Mesendoderm (in vitro differentiated cells): Measurements from ENCODE around the gene YTHDF1.

Source experiments
- DNase-seq: peaks from one replicate; pipeline ENCODE4 v3.0.0; 2013
- H2AK5ac ChIP-seq: 2 replicates; pipeline ENCODE4 v1.6.1; 2013; ENCODE audit warnings: low read length, inconsistent platforms
- H2BK120ac ChIP-seq: 2 replicates; pipeline ENCODE4 v1.6.1; 2013; ENCODE audit warnings: low read depth, mild to moderate bottlenecking, low read length, moderate library complexity, mixed read lengths
- H2BK15ac ChIP-seq: replicated peaks from 2 replicates; pipeline ENCODE4 v1.6.1; 2013; ENCODE audit warnings: low read depth, mild to moderate bottlenecking, moderate library complexity
- H2BK5ac ChIP-seq: 2 replicates; pipeline ENCODE4 v1.6.1; 2013; ENCODE audit warnings: low read length, inconsistent platforms
- H3K18ac ChIP-seq: 2 replicates; pipeline ENCODE4 v1.6.1; 2013; ENCODE audit warnings: mild to moderate bottlenecking, low read length, mixed read lengths
- H3K23ac ChIP-seq: one replicate; pipeline ENCODE4 v1.6.1; 2013; ENCODE audit warnings: low read length
- H3K27ac ChIP-seq: 2 replicates; pipeline ENCODE4 v1.5.1; 2013; ENCODE audit warnings: low read depth, mild to moderate bottlenecking, inconsistent platforms, low read length, moderate library complexity
- H3K27me3 ChIP-seq: 2 replicates; pipeline ENCODE4 v1.6.1; 2013; ENCODE audit warnings: low read length, control low read depth, mild to moderate bottlenecking, inconsistent platforms; ENCODE audit not compliant: insufficient read depth, poor library complexity
- H3K36me3 ChIP-seq: 2 replicates; pipeline ENCODE4 v1.6.1; 2013; ENCODE audit warnings: low read length, inconsistent platforms; ENCODE audit not compliant: control insufficient read depth, insufficient read depth
- H3K4ac ChIP-seq: one replicate; pipeline ENCODE4 v1.6.1; 2013; ENCODE audit warnings: low read depth, mild to moderate bottlenecking, low read length, moderate library complexity
- H3K4me1 ChIP-seq: 2 replicates; pipeline ENCODE4 v1.6.1; 2013; ENCODE audit warnings: low read depth, low read length, inconsistent platforms; ENCODE audit not compliant: control insufficient read depth
- H3K4me2 ChIP-seq: 2 replicates; pipeline ENCODE4 v1.6.1; 2013; ENCODE audit warnings: low read length
- H3K4me3 ChIP-seq: 2 replicates; pipeline ENCODE4 v1.5.1; 2013; ENCODE audit warnings: mild to moderate bottlenecking, low read length
- H3K56ac ChIP-seq: one replicate; pipeline ENCODE4 v1.6.1; 2013; ENCODE audit warnings: low read length
- H3K79me1 ChIP-seq: 2 replicates; pipeline ENCODE4 v1.6.1; 2013; ENCODE audit warnings: low read length, inconsistent platforms
- H3K79me2 ChIP-seq: 2 replicates; pipeline ENCODE4 v1.6.1; 2013; ENCODE audit warnings: mild to moderate bottlenecking, low read length; ENCODE audit not compliant: control insufficient read depth, insufficient read depth
- H3K9ac ChIP-seq: 2 replicates; pipeline ENCODE4 v1.6.1; 2013; ENCODE audit warnings: low read length, inconsistent platforms
- H4K5ac ChIP-seq: one replicate; pipeline ENCODE4 v1.6.1; 2013; ENCODE audit warnings: low read length
- H4K8ac ChIP-seq: one replicate; pipeline ENCODE4 v1.6.1; 2013; ENCODE audit warnings: low read depth, mild to moderate bottlenecking, control low read depth, low read length, moderate library complexity
- WGBS: extraction: QIAGEN DNeasy Blood & Tissue Kit; methylation state at CpG from one replicate; pipeline ENCODE4 v1.1.7; 2013; ENCODE audit warnings: low lambda C conversion rate, missing lambda C conversion rate; ENCODE audit not compliant: insufficient coverage; ENCODE audit errors: extremely low coverage; 5-methylcytosine and 5-hydroxymethylcytosine counted together

YTHDF1 gene

GRCh38 chr20:63230800-63231268 is 14.9 kb upstream of the YTHDF1 start:
- Histone ChIP-seq H2BK120ac (no peak overlapping the region), H2BK5ac (no peak overlapping the region), H3K9ac (peak overlapping the region; percentile 2), H3K4me2 (no peak overlapping the region), H3K4me1 (no peaks in the 10 kb centered on the region), H3K4me3 (no peak overlapping the region), H3K79me1 (no peaks in the 10 kb centered on the region), H4K8ac (no peak overlapping the region), H3K36me3 (no peaks in the 10 kb centered on the region), H3K27me3 (no peaks in the 10 kb centered on the region), H3K79me2 (no peaks in the 10 kb centered on the region), H3K4ac (no peak overlapping the region), H3K27ac (no peak overlapping the region), H3K23ac (no peak overlapping the region), H4K5ac (no peak overlapping the region), H3K56ac (peak overlapping the region; percentile 60), H2AK5ac (no peak overlapping the region), H2BK15ac (no peak overlapping the region), H3K18ac (no peak overlapping the region)
- DNase-seq = peak; percentile 93
- no CpG with 5 or more reads among the region's 17 CpGs for WGBS

GRCh38 chr20:63228806-63229205 is 12.9 kb upstream of the YTHDF1 start:
- Histone ChIP-seq H3K79me2 (no peaks in the 10 kb centered on the region), H3K27me3 (no peaks in the 10 kb centered on the region), H4K8ac (no peak overlapping the region), H3K4ac (no peak overlapping the region), H2BK15ac (no peak overlapping the region), H3K36me3 (no peaks in the 10 kb centered on the region), H3K4me1 (no peaks in the 10 kb centered on the region), H3K4me2 (no peak overlapping the region), H3K18ac (no peak overlapping the region), H3K23ac (no peak overlapping the region), H2BK120ac (no peak overlapping the region), H3K4me3 (no peak overlapping the region), H3K79me1 (no peaks in the 10 kb centered on the region), H3K27ac (no peak overlapping the region), H2AK5ac (no peak overlapping the region), H2BK5ac (no peak overlapping the region), H3K9ac (no peak overlapping the region), H4K5ac (no peak overlapping the region), H3K56ac (peak overlapping the region; percentile 37)
- no CpG with 5 or more reads among the region's 13 CpGs for WGBS
- peak; percentile 55 for DNase-seq

- WGBS = no CpG with 5 or more reads among the region's 5 CpGs
- no peaks in the 10 kb centered on the region for H3K27me3 ChIP-seq
- no peaks in the 10 kb centered on the region for H3K4me1 ChIP-seq
- no peak overlapping the region for H2AK5ac ChIP-seq
- H3K9ac ChIP-seq = no peak overlapping the region
- no peak overlapping the region for H4K5ac ChIP-seq
- H3K36me3 ChIP-seq = no peaks in the 10 kb centered on the region
- no peaks in the 10 kb centered on the region for H3K79me2 ChIP-seq
- no peak overlapping the region for H2BK15ac ChIP-seq
- H3K27ac ChIP-seq = no peak overlapping the region
- no peak overlapping the region for H3K23ac ChIP-seq
- H2BK5ac ChIP-seq = no peak overlapping the region
- no peak overlapping the region for H3K56ac ChIP-seq
- no peak overlapping the region for H4K8ac ChIP-seq
- no peak for DNase-seq
- H2BK120ac ChIP-seq = no peak overlapping the region
- no peak overlapping the region for H3K4ac ChIP-seq
- no peaks in the 10 kb centered on the region for H3K79me1 ChIP-seq
- no peak overlapping the region for H3K4me2 ChIP-seq
- H3K4me3 ChIP-seq = no peak overlapping the region
- no peak overlapping the region for H3K18ac ChIP-seq
These were observed 11.3 kb upstream of the YTHDF1 start for GRCh38 chr20:63227260-63227659.

- WGBS = no CpG with 5 or more reads among the region's 19 CpGs
- H2AK5ac ChIP-seq = no peak overlapping the region
- no peak overlapping the region for H3K56ac ChIP-seq
- no peak overlapping the region for H3K4me3 ChIP-seq
- DNase-seq = peak; percentile 69
- no peaks in the 10 kb centered on the region for H3K4me1 ChIP-seq
- H3K79me2 ChIP-seq = no peaks in the 10 kb centered on the region
- no peak overlapping the region for H3K4ac ChIP-seq
- no peaks in the 10 kb centered on the region for H3K79me1 ChIP-seq
- H3K18ac ChIP-seq = no peak overlapping the region
- H2BK15ac ChIP-seq = no peak overlapping the region
- no peak overlapping the region for H2BK120ac ChIP-seq
- H3K4me2 ChIP-seq = no peak overlapping the region
- no peak overlapping the region for H4K5ac ChIP-seq
- no peaks in the 10 kb centered on the region for H3K27me3 ChIP-seq
- no peak overlapping the region for H3K9ac ChIP-seq
- H2BK5ac ChIP-seq = no peak overlapping the region
- H3K36me3 ChIP-seq = no peaks in the 10 kb centered on the region
- no peak overlapping the region for H3K23ac ChIP-seq
- no peak overlapping the region for H4K8ac ChIP-seq
- peak overlapping the region; percentile 33 for H3K27ac ChIP-seq
These were observed 10.4 kb upstream of the YTHDF1 start for GRCh38 chr20:63226042-63226943.

GRCh38 chr20:63225082-63225454 is 9.1 kb upstream of the YTHDF1 start:
- H2BK120ac ChIP-seq = no peak overlapping the region
- H2AK5ac ChIP-seq = no peak overlapping the region
- H3K9ac ChIP-seq = no peak overlapping the region
- no peak for DNase-seq
- H3K18ac ChIP-seq = no peak overlapping the region
- H3K4me1 ChIP-seq = no peaks in the 10 kb centered on the region
- no peak overlapping the region for H3K4ac ChIP-seq
- H4K5ac ChIP-seq = no peak overlapping the region
- no CpG with 5 or more reads among the region's 7 CpGs for WGBS
- H4K8ac ChIP-seq = no peak overlapping the region
- H3K79me1 ChIP-seq = no peaks in the 10 kb centered on the region
- no peaks in the 10 kb centered on the region for H3K36me3 ChIP-seq
- H2BK5ac ChIP-seq = no peak overlapping the region
- no peak overlapping the region for H3K27ac ChIP-seq
- H3K27me3 ChIP-seq = no peaks in the 10 kb centered on the region
- H3K4me2 ChIP-seq = no peak overlapping the region
- H3K4me3 ChIP-seq = no peak overlapping the region
- H2BK15ac ChIP-seq = no peak overlapping the region
- H3K23ac ChIP-seq = no peak overlapping the region
- no peak overlapping the region for H3K56ac ChIP-seq
- H3K79me2 ChIP-seq = no peaks in the 10 kb centered on the region
